Right ventricle myocardium inferior (tissue), 1 donor: ENCODE data around the gene SPATA6. TPM values are rescaled to one million over a fixed set of nuclear protein-coding genes. Genes with fewer than 3 reads are reported as not detected.
"Not testable (repeated sequence)": the region's sequence is repeated elsewhere in the genome, so short reads cannot be mapped to it uniquely, and the experiment has no call there.

Source experiments
- ATAC-seq: fragments of 200-7000 bp; cut with Tn5 transposase; one replicate; pipeline ENCODE4 v1.9.1; 2020; ENCODE audit warnings: mild to moderate bottlenecking, moderate library complexity
- DNase-seq: peaks from one replicate; pipeline ENCODE4 v3.0.0; 2021; ENCODE audit errors: missing footprints
- intact Hi-C: fragments of 100-400 bp; cut with DNase I; formaldehyde crosslinking; loops from one replicate; pipeline ENCODE4 v1.11.0; 2022
- long read RNA-seq: library from polyadenylated mRNA; unstranded; transcript quantifications from one replicate; pipeline ENCODE4 v2.0.0, GENCODE V29; 2021
- total RNA-seq: library from RNA; stranded (reverse); fragmentation: NEBNext Ultra II Directional; extraction: Animal tissue kit (Norgen Biotek cat#: 25700); gene quantifications from one replicate; pipeline ENCODE4 v1.2.1, GENCODE V29; 2021
- donor health status: DM: no; HTN: yes; CAD: no; lungs with severe emphysema.

Gene SPATA6
- total RNA-seq, result 10.8 TPM
- long read RNA-seq, full-length matches to known transcripts, result 2 of 4 reads
- long read RNA-seq, partial matches to known transcripts, result 0 of 4 reads
- long read RNA-seq, other reads (novel, unspliced or antisense), result 2 of 4 reads

GRCh38 chr1:48471691-48472576 is at the start of gene SPATA6:
SPATA6 (minus strand) TSS chr1:48472204; CDS start chr1:48472008, 196 bp downstream.
- ATAC-seq (peak; percentile 96), DNase-seq (peak; percentile 98)
- intact Hi-C loops, result no loop called here

DNA sequence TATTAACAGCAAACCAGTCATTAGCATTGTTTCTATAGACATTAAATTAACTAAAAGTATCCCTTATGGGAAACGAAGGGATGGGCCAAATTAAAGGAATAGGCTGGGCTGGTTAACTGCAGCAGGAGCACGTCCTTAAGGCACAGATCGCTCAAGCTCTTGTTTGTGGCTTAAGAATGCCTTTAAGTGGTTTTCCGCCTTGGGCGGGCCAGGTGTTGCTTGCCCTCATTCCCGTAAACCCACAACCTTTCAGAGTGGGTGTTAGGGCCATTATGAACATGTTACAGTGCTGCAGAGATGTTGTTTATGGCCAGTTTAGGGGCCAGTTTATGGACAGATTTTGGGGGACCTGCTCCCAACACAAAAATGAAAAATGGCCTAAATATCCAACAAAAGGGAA is 47.9 kb upstream of the SPATA6 start:
- intact Hi-C loops, ATAC-seq, DNase-seq: not testable (repeated sequence)

DNA sequence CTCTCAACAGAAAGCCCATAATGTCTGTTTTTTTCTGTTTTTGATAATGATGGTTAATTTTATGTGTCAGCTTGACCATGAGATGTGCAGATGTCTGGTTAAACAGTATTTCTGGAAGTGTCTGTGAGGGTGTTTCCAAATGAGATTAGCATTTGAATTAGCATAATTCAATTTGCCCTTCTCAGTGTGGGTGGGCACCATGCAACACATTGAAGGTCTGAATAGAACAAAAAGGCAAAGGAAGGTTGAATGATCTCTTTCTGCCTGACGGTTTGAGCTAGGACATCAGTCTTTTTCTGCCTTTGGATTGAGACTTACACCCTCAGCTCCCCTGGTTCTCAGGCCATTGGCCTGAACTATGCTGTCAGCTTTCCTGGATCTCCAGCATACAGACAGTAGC is 34.9 kb upstream of the SPATA6 start:
- ATAC-seq (no peak), DNase-seq (no peak)
- intact Hi-C loops, result no loop called here

GRCh38 chr1:48500541-48501450 is 28.8 kb upstream of the SPATA6 start:
- DNase-seq (no peak), ATAC-seq (no peak)
- intact Hi-C loops, result no loop called here

- intact Hi-C loops, result loop anchor here (5.0 kb wide), 2 partner anchors 142 to 392 kb away; no protein-coding TSS in a partner anchor
- ATAC-seq (no peak), DNase-seq (no peak)
These were observed 27.3 kb upstream of the SPATA6 start for GRCh38 chr1:48499211-48499735.

DNA sequence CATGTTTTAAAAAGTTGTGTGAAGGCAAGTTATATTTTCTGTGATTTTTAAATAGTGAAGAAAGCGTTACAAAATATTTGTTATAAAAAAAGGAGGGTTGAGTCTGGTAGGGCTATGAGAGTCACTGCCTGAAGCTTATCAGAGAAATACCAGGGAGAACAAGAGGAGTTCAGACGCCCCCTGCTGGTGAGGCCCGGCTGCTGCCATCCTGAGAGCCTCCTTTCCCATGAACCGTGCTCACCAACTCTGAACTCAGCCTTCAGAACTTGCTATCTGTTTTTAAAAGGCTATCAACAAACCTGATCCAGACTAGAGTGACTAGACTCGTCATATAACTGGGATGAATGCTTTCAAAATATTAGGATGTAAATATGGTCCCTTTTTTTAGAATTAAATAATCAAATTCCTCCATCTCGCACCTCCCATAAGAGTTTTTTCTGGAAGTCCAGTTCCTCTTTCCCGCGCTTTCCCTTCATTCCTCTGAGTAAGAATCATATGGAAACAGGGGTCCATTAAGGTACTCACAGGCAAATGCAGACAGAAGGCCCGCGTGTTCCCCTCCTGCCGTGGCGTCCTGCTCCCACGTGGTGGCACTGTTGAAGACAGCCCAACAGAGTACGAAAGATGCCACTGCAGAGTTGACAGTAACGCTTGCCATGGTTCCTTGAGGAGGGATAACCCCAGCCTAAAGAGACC is 26.2 kb upstream of the SPATA6 start:
- intact Hi-C loops, result loop anchor here (5.0 kb wide), 2 partner anchors 141 to 391 kb away; no protein-coding TSS in a partner anchor
- DNase-seq, result peak; percentile 90
- ATAC-seq, result peak; percentile 91

DNA sequence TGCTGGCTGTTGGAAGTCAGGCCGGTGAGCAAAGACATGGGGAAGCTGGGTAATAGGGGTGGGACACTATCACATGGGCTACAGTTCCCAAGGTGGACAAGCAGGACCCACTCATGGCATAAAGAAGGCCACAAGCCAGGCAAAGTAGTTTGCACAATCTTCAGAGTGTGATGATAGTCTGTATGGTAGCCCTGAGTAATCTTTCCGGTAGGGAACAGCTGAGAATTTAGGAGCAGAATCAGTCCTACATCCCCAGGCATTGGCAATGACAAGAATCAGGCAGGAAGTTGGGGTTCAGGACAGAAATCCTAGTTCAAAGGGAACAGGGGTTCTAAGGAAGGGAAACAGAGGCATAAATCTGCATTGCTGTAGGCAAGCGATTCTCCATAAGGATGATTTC is 23.9 kb upstream of the SPATA6 start:
- ATAC-seq, result no peak
- DNase-seq, result no peak
- intact Hi-C loops, result loop anchor here (5.0 kb wide), 2 partner anchors 139 to 389 kb away; no protein-coding TSS in a partner anchor

DNA sequence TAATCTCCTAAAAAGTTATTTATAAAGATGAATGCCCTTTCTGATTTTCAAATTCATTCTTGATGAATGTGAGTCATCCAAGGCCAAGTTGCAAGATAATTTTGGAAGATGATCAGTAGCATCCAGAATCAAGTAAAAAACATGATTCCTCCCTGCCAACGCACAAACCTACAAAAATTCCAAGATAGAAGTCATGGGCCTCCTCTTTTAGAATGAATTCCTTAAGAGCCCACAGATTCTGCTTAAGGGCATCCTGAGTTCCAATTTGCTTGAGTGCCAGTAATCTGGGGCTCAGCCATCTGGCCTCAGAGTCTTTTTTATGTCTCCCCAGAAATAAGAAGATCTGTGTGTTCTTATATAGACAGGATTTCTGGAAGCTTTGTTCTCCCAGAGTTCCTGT is 23.2 kb upstream of the SPATA6 start:
- intact Hi-C loops, result loop anchor here (5.0 kb wide), 2 partner anchors 138 to 388 kb away; no protein-coding TSS in a partner anchor
- ATAC-seq, result no peak
- no peak for DNase-seq

DNA sequence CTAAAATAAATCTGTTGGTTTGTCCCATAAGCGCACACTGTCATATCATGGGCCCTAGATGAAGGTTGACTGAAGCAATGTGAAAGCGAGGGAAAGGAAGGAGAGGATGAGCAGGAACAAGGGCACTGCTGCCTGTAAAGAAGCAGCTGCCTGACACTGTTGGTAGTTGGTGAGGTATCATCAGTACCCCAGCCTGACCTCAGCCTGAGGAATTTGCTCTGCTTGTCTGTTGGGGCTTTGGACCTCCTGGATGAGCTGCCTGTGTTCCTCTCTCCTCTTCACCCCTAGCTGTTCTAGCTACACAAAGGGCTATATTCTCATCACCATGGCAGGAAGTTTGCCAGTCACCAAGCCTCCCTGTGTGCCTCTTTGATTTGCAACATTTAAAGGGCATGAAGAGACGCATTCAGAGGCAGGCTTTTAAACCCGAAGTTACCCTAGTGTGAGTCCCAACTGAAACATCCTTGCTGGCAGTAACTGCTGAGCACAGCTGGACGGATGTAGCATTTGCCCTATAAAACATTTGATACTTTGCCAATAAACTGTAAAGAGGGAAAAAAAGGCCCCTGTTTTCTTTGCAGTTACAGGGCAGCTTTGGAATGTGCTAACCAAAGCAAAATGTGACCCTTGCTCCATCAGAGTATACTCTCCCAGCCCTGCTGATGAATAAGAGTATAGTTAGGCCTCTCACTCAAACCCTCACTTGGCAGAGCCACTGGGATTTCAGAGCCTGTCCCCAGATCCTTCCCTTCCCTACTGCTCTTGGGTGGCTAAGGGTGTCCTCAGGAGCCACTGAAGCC is 22.2 kb upstream of the SPATA6 start:
- DNase-seq, result no peak
- intact Hi-C loops, result no loop called here
- ATAC-seq, result peak; percentile 42

DNA sequence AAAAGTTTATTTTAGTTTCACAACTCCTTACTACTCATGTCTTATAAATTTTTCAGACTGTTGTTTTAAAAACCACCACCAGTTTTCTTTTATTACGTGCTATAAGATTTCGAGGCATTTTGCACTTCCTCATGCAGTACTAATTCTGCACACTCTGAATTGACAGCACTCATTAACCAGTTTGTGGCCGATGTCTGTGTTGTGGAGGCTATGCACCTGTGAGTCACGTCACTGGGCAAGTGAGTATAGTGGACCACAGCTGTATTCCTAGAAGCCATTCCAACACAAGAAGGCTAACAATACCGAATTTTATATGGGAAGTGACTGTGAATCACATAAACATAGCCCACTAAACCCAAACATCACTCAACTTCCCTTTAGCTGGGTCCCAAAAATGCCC is 21.0 kb upstream of the SPATA6 start:
- intact Hi-C loops, result no loop called here
- no peak for ATAC-seq
- no peak for DNase-seq

DNA sequence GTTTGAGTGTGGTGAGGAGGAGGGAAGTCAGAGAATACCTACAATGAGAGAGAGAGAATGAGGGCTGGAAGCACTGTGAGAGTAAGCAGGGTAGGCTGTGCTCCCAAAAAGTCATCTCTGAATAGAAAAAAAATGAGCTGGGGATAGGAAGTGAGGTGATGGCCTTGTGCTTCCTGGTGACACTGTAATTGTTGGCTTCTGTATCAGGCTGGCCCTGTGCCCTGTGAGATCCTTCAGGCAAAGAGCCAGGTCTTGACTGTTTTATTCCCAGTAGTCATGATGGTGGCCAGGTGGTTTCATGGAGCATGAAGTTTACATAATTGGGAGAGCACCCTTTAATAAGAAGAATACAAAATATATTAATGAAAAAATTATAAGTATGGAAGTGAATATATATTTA is 20.4 kb upstream of the SPATA6 start:
- intact Hi-C loops, result no loop called here
- ATAC-seq, result no peak
- DNase-seq, result no peak

DNA sequence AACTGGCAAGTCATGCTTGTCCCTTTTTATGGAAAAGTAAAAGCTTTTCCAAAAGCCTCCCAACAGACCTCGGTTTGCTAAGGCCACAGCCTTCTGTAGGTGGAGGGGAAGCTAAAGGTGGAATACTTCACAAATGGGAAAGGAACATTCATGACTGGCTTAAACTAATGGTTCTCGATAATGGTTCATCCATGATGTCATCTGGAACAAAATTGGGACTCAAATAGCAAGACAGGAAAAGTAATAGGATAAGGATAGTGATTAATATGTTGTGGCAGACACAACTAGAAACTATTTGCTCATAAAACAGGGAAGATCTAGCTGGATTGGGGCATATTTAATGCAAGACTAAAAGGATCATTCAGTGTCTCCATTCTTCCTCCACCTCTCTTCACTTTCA is 16.7 kb upstream of the SPATA6 start:
- intact Hi-C loops, result no loop called here
- ATAC-seq, result no peak
- DNase-seq, result no peak

DNA sequence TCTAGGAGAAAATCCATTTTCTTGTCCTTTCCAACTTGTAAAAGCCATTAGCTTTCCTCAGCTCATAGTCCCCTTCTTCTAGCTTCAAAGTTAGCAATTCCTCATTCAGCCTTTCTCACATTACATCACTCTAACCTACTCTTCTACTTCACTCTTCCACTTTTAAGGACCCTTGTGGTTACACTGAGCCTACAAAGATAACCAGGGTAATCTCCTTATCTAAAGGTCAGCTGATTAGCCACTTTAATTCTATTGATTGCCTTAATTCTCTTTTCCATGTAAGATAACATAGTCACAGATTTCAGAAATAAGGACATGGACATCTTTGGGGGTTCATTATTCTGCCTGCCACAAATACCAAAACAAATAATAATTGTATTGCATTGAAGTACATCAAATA is 8.5 kb upstream of the SPATA6 start:
- intact Hi-C loops, result no loop called here
- DNase-seq (no peak), ATAC-seq (no peak)

DNA sequence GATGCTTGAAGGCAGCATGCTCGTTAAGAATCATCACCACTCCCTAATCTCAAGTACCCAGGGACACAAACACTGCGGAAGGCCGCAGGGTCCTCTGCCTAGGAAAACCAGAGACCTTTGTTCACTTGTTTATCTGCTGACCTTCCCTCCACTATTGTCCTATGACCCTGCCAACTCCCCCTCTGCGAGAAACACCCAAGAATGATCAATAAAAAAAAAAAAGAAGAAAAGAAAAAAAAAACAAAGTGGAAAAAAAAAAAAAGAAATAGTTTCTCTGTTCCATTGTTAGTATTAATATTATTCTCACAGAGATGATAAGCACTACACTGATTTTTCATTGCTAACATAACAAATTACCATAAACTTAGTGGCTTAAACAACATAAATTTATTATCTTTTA is 8.0 kb upstream of the SPATA6 start:
- intact Hi-C loops, ATAC-seq: not testable (repeated sequence)

GRCh38 chr1:48472638-48473037 is 634 bp upstream of the SPATA6 start:
- no peak for DNase-seq
- intact Hi-C loops, result no loop called here
- no peak for ATAC-seq

More for the DNA sequence above, 8.0 kb upstream of the SPATA6 start:
- not testable (repeated sequence) for DNase-seq

DNA sequence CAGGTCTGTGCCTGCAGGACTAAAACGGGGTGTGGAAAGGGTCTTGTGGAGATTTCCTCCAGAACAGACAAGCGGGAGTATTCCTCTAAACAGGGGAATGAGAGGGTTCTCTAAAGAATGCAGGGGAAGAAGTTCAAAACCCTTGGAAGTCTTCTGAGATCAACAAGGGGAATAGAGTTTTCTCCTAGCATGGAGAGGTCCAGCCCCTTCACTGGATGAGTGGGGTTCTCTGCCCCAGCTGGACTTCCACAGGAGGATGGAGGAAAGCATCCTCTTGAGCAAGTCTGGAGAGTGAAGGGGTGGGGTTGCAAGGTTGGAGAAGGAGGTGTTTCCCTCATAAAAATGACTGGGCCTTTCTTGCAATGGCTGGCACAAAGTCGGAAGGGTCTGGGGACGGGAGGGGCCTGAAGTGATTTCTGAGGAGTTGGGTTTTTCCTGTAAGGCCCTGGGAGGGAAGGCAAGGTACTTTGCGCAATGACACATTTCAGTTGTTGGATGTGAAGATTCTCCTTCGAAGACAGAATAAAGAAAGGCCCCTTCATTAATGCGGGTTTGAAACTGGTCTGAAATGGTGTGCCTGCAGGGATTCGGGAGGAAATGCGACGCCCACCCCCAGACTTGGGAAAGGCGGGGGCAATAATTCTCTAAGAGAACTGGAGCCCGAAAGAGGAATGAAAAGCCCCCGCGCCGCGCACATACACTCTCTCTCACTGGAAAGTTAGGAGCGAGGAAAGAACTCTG is 884 bp downstream of the SPATA6 start:
- intact Hi-C loops, result no loop called here
- no peak for DNase-seq
- peak; percentile 7 for ATAC-seq

- ATAC-seq (peak; percentile 32), DNase-seq (peak; percentile 66)
- intact Hi-C loops, result no loop called here
These were observed 1.5 kb downstream of the SPATA6 start for GRCh38 chr1:48470481-48470855.
